Activated naive CD8-positive, alpha-beta T cell treated with anti-CD3 and anti-CD28 coated beads, Interleukin-2, amount 50 U/mL, for 16 hours (primary cell): ENCODE measurements around the gene NSFL1C.
"Not testable (repeated sequence)": the region's sequence is repeated elsewhere in the genome, so short reads cannot be mapped to it uniquely, and the experiment has no call there.

ENCODE experiments used
- DNase-seq: peaks from one replicate; pipeline ENCODE4 v3.0.0-alpha.2; 2020; ENCODE audit warnings: low read depth, low spot score

Gene NSFL1C

GRCh38 chr20:1423625-1424106 lies 43.0 kb downstream of the NSFL1C start:
- no peak for DNase-seq

DNA sequence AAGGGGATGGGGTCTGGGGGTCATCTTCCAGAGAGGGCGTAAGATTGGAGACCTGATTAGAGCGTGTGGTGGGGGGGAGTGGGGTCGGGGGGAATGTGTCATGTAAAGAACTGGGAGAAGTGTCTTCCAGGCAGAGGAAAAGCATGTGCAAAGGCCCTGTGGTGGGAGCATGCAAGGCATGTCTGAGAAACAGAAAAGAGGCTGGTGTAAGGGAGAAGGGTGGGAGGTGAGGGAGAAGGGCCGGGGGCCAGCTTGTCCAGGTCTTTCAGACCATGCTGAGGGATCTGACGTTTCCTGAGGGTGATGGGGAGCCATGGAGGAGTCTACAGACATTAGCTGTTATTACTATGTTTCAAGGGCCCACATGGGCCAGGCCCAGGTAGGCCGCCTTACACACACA lies 43.4 kb downstream of the NSFL1C start:
- DNase-seq: no peak

DNA sequence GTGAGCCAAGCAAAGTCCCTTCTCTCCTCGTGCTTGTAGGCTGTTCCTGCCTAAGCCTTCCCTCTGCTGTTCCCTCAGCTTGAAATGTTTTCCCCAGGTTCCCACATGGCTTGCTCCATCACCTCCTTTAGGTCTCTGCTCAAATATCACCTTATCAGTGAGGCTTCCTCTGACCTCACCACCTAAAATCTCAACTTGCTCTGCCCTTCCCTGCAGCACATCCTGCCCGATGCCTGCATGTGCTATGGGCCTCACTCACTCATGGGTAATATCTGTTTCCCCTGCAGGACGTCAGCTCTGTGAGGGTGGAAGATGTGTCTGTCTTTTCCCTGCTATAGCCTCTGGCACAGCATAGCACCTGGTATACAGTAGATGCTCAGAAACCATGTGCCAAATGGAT lies 43.9 kb downstream of the NSFL1C start:
- no peak for DNase-seq

DNA sequence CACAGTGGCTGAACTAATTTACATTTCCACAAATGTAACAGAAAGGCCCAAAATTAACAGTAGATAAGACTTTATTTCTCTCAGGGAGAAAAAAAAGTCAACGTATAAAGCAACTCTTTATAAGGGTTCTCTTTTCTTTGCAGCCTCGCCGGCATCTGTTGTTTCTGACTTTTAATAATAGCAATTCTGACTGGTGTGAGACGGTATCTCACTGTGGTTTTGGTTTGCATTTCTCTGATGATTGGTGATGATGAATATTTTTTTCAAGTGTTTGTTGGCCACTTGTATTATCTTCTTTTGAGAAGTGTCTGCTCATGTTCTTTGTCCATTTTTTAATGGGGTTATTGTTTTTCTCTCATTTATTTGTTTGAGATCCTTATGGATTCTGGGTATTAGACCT lies 46.6 kb downstream of the NSFL1C start:
- DNase-seq: no peak

GRCh38 chr20:1418350-1418749 lies 48.3 kb downstream of the NSFL1C start:
- DNase-seq: no peak

- no peak for DNase-seq
These were observed 48.9 kb downstream of the NSFL1C start for GRCh38 chr20:1417790-1418189.

DNA sequence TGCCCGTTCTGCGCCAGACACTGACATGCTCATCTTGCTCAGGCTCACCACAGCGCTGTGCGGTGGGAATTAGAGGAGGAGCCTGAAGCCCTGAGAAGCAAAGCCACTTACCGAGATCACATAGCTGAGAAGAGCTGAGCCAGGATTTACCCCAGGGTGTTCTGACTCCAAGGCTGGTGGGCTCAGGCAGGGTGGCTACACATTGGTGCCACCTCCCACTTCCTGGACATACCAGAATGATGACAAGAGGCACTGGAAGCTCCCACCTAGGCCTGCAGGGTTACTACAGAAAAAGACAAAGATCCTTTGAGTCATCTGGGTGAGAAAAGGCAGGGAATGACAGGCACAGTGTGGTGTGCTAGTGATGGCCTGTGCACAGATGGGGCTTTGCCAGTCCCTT lies 49.4 kb downstream of the NSFL1C start:
- DNase-seq: no peak

- no peak for DNase-seq
These were observed 50.8 kb downstream of the NSFL1C start for GRCh38 chr20:1415667-1416468.

GRCh38 chr20:1414982-1415381 lies 51.7 kb downstream of the NSFL1C start:
- no peak for DNase-seq

DNA sequence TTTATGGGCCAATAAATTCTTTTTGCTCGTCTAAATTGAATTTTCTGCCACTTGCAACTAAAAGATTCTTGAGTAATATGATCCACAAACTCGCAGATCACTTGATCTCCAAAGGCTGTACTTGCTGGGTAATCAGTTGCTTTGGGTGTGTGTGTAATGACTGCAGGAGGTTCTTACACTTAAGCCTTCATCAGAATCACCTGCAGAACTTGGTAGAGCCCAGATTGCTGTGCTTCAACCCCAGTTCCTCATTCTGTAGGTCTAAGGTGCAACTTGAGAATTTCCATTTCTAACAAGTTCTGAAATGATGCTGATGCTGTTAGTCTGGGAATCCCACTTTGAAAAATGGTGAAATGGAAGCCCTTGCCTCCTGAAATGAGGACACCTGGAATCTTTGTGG lies 60.8 kb downstream of the NSFL1C start:
- DNase-seq: no peak

- no peak for DNase-seq
These were observed 63.0 kb downstream of the NSFL1C start for GRCh38 chr20:1403624-1404023.

- DNase-seq: no peak
These were observed 64.5 kb downstream of the NSFL1C start for GRCh38 chr20:1402149-1402548.

- DNase-seq: no peak
These were observed 65.2 kb downstream of the NSFL1C start for GRCh38 chr20:1401451-1401907.

- DNase-seq: not testable (repeated sequence)
These were observed 66.8 kb downstream of the NSFL1C start for GRCh38 chr20:1399678-1400366.

GRCh38 chr20:1398185-1398584 lies 68.5 kb downstream of the NSFL1C start:
- DNase-seq: not testable (repeated sequence)

GRCh38 chr20:1397710-1398109 lies 68.9 kb downstream of the NSFL1C start:
- no peak for DNase-seq

GRCh38 chr20:1396702-1397101 lies 69.9 kb downstream of the NSFL1C start:
- DNase-seq: no peak

DNA sequence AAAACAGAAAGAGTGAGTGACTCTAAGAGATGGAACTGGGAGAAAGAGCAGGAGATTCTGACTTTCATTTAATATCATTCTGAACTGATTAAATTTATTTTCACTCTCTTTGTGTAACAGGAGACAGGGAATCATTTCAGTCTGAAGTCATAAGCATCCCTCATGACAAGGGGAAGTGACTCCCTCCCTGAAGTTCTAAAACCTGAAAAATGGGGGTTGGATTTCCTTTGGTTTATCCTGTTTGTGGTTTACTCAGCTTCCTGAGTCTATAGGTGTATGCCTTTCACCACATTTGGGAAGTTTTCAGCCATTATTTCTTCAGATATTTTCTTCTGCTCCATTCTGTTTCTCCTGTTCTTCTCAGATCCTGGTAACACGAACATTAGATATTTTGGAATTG lies 70.4 kb downstream of the NSFL1C start:
- DNase-seq: no peak

GRCh38 chr20:1394686-1395085 lies 72.0 kb downstream of the NSFL1C start:
- DNase-seq: no peak

GRCh38 chr20:1393507-1393882 lies 73.2 kb downstream of the NSFL1C start:
- DNase-seq: no peak

- DNase-seq: peak; percentile 81
These were observed 73.7 kb downstream of the NSFL1C start, which contains the start of gene FKBP1A for GRCh38 chr20:1392693-1393506. Gene FKBP1A (minus strand): TSS chr20:1393054. CDS start chr20:1392998, 56 bp downstream.

- DNase-seq: no peak
These were observed 74.3 kb downstream of the NSFL1C start for GRCh38 chr20:1392443-1392692.
